ENCODE measurements around the gene RGL2.

Gene RGL2

DNA sequence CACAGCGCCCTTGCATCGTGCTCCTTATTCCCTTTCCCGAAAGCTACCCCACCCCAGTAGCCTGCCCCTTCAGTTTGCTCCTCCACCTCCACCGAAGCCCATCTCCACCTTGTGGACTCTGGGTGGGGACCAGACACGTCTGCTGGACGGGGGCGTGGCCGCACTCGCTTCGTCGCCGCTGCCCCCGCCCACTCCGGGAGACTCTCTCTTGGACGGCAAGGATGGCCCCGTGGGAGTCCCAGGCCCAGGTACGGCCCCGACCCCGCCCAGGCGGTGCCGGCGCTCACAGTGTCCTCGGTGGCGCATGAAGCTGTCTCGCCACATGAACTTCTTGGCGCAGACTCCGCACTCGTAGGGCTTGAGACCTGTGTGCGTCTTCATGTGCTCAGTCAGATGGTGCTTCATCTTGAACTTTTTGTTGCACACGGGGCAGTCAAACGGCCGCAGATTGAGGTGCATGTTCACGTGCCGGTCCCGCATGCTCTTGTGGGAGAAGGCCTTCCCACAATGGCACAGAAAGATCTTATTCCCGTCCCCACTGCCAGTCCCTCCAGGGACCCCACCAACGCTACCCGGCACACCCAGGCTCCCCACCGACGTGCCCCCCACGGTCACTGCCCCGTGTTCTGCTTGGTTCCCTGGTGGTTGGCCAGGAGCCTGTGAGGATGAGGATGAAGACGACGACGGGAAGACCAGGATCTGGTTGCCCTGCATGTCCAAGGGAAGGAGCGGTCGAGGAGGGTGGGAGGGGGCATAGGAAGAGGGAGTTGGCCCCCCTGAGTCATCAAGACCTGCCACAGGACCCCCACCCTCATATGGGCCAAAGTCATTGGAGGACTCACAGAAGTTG, 16.4 kb upstream of the RGL2 start:
- DNase-seq (ENCODE audit: extremely low read depth, insufficient read length) = peak; percentile 71
- Histone ChIP-seq H3K4me3 (replicated peaks; ENCODE audit: low read depth, low read length) (peak overlapping the region; percentile 92), H3K36me3 (ENCODE audit: control insufficient read depth, insufficient read depth, low read length) (peaks cover 16% of the 10 kb centered on the region), H3K27me3 (replicated peaks; ENCODE audit: control insufficient read depth, insufficient read depth, low read length) (no peaks in the 10 kb centered on the region)
- TF ChIP-seq, protein P1, sequence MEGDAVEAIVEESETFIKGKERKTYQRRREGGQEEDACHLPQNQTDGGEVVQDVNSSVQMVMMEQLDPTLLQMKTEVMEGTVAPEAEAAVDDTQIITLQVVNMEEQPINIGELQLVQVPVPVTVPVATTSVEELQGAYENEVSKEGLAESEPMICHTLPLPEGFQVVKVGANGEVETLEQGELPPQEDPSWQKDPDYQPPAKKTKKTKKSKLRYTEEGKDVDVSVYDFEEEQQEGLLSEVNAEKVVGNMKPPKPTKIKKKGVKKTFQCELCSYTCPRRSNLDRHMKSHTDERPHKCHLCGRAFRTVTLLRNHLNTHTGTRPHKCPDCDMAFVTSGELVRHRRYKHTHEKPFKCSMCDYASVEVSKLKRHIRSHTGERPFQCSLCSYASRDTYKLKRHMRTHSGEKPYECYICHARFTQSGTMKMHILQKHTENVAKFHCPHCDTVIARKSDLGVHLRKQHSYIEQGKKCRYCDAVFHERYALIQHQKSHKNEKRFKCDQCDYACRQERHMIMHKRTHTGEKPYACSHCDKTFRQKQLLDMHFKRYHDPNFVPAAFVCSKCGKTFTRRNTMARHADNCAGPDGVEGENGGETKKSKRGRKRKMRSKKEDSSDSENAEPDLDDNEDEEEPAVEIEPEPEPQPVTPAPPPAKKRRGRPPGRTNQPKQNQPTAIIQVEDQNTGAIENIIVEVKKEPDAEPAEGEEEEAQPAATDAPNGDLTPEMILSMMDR (IDR thresholded peaks at IDR 0.05; ENCODE audit: insufficient read depth, low read length, poor library complexity, severe bottlenecking) = no peak

DNA sequence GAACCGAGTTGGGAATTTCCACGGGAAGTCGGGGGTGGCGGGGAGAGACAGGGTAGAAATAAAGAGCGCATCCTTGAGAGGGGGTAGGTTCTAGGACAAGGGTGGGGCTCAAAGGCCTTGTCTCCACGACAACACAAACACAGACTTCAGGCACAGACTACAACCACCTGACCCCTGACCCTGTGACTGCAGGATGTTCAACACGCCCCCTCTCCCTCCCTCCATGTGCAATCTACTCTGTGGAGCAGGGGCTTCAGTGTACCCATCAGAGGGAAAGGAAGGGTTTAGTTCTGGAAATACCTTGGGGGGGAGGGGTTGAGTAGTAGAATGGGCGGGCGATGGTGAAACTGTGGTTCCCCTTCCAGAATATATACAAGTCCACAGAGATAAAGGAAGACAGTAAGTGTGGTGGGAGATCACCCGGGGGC, 15.8 kb upstream of the RGL2 start:
- H3K27me3 ChIP-seq (replicated peaks; ENCODE audit: control insufficient read depth, insufficient read depth, low read length) = no peaks in the 10 kb centered on the region
- peak; percentile 57 for DNase-seq (ENCODE audit: extremely low read depth, insufficient read length)
- H3K36me3 ChIP-seq (ENCODE audit: control insufficient read depth, insufficient read depth, low read length) = peaks cover 10% of the 10 kb centered on the region
- TF ChIP-seq, protein P1 (IDR thresholded peaks at IDR 0.05; ENCODE audit: insufficient read depth, low read length, poor library complexity, severe bottlenecking) = no peak
- H3K4me3 ChIP-seq (replicated peaks; ENCODE audit: low read depth, low read length) = peak overlapping the region; percentile 92

DNA sequence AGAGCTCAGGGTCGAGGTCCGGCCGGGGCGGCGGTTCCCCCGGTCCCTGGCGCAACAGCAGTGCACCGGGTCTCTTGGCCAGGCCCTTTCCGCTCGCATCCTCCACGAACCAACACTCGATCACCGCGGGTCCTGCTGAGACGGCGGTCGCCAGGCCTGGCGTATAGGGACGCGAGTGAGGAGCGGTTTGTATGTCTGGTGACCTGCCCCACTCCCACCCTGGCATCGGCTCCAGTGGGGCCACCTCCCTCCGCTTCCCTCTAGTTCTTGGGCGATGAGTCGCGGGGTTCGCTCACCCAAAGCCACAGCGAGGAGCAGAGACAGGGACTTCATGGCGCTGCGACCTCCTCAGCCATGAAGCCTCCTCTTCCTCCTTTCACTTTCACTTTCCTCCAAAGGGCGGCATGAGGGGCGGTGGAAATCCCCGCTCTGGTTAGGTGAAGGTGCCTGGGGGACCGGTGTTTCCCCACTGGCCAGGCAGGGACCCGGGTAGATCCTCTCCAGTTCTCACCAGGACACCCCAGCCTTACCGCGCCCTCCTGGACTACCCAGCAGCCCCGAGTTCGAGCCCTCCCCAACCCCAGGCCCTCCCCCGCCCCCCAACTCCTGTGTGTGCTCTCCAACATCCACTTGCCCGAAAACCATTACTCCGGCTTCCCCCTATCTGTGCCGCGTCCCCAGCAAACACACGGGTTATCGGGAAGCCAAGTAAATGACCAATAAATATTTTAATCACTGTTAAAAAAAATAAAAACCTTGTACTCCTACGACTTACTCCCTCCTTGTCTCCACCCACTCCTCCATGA, 15.2 kb upstream of the RGL2 start, which contains the start of gene TAPBP:
Gene TAPBP, minus strand, starts transcription at position 370 of the 806 bp plus-strand sequence. Its CDS starts 37 bp downstream, at position 333.
- no peaks in the 10 kb centered on the region for H3K27me3 ChIP-seq (replicated peaks; ENCODE audit: control insufficient read depth, insufficient read depth, low read length)
- peak within 1 kb of the TSS; percentile 92 for H3K4me3 ChIP-seq (replicated peaks; ENCODE audit: low read depth, low read length)
- TF ChIP-seq, protein P1 (IDR thresholded peaks at IDR 0.05; ENCODE audit: insufficient read depth, low read length, poor library complexity, severe bottlenecking) = no peak
- H3K36me3 ChIP-seq (ENCODE audit: control insufficient read depth, insufficient read depth, low read length) = peaks cover 4% of the 10 kb centered on the region
- peak; percentile 87 for DNase-seq (ENCODE audit: extremely low read depth, insufficient read length)

DNA sequence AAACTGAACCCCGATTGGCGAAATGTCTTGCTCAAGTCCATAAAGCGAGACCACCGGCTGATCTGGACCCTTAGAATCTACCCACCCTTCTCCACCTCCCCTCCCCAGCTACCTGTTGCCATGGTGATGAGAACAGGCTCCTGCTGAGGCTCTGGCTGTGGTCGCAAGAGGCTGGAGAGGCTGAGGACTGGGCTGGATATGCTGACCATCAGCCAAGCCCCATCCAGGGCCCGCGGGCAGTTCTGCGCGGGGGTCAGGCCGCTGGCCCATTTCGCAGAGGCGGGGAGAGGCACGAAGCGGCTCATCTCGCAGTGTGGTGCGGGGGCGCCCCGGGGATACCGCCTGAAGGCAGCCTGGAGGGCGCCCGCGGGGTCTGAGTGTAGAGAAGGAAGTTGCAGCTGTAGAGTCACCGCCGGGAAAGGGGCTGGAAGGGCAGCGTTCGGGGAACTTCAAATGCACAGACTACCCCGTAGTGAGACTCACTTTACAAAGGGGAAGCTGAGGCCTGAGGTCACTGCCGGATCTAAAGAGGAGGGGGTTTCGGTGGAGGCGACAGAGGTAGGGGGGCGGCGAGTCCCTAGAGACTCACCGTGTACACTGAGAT, 14.5 kb upstream of the RGL2 start:
- no peak for DNase-seq (ENCODE audit: extremely low read depth, insufficient read length)
- peak overlapping the region; percentile 92 for H3K4me3 ChIP-seq (replicated peaks; ENCODE audit: low read depth, low read length)
- TF ChIP-seq, protein P1 (IDR thresholded peaks at IDR 0.05; ENCODE audit: insufficient read depth, low read length, poor library complexity, severe bottlenecking) = no peak
- peaks cover 2% of the 10 kb centered on the region; the same call in 1 of the 2 replicates for H3K36me3 ChIP-seq (ENCODE audit: control insufficient read depth, insufficient read depth, low read length)
- H3K27me3 ChIP-seq (replicated peaks; ENCODE audit: control insufficient read depth, insufficient read depth, low read length) = no peaks in the 10 kb centered on the region

DNA sequence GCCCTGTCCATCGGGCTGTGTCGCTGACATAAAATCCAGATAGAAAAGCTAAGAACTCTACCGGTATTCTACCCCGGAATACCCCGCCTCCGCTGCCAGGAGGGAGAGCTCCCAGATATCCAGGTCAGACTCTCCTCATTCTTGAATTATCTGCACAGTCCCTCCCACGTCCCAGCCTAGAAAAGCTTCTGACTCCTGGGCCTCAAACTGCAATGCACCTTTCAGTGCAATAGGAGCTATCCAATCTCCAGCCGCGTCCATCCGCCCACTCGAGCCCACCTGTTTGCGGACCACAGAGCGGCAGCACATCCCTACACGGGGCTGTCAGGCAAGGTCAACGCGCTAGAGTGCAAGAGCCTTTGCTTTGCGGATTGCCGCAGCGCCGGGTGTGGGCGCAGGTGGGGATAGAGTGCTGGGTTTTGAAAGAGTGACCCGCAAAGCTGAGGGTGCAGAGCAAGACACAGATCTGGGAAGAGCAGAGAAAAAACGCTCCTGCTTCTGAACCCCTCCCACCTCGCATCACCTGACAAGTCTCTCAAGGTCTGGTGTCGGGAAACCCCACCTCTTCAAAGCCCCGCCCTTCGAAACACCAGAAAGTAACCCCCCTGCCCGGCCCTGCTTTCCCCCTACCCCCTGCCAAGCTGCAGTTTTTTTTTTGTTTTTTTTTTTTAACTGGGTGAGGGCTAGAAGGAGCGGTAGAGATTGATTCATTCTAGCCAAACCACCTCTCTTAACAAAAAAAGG, 13.8 kb upstream of the RGL2 start:
- H3K4me3 ChIP-seq (replicated peaks; ENCODE audit: low read depth, low read length) = peak overlapping the region; percentile 92
- H3K36me3 ChIP-seq (ENCODE audit: control insufficient read depth, insufficient read depth, low read length) = peaks cover 2% of the 10 kb centered on the region
- H3K27me3 ChIP-seq (replicated peaks; ENCODE audit: control insufficient read depth, insufficient read depth, low read length) = no peaks in the 10 kb centered on the region
- TF ChIP-seq, protein P1 (IDR thresholded peaks at IDR 0.05; ENCODE audit: insufficient read depth, low read length, poor library complexity, severe bottlenecking) = no peak
- peak; percentile 65 for DNase-seq (ENCODE audit: extremely low read depth, insufficient read length)
